GM12891 (cell line): ENCODE measurements around the gene TLCD2.

Experiments used
- DNase-seq: peaks from one replicate; pipeline ENCODE4 v3.0.0; 2011; ENCODE audit warnings: low spot score; ENCODE audit not compliant: insufficient read length
- FAIRE-seq: peaks from 2 replicates; lab custom pipeline; 2011; peaks lifted over from hg19 to GRCh38; lab: Jason Lieb, UNC
- PAX5 ChIP-seq: IDR thresholded peaks from 2 replicates; pipeline ENCODE4 v1.6.1; 2011; ENCODE audit warnings: low read length, moderate library complexity, mild to moderate bottlenecking; ENCODE audit not compliant: insufficient read depth, severe bottlenecking
- POLR2A ChIP-seq: IDR thresholded peaks from 2 replicates; pipeline ENCODE4 v1.6.1; 2011; ENCODE audit warnings: low read depth, low read length, control low read depth
- POLR2AphosphoS5 ChIP-seq: IDR thresholded peaks from 2 replicates; pipeline ENCODE4 v1.6.1; 2011; ENCODE audit warnings: low read depth, low read length, control low read depth
- POU2F2 ChIP-seq: IDR thresholded peaks from 2 replicates; pipeline ENCODE4 v1.6.1; 2011; ENCODE audit warnings: low read depth, mild to moderate bottlenecking, control low read depth, low read length, moderate library complexity
- SPI1 ChIP-seq: IDR thresholded peaks from 2 replicates; pipeline ENCODE4 v1.6.1; 2011; ENCODE audit warnings: low read depth, low read length, control low read depth
- TAF1 ChIP-seq: IDR thresholded peaks from 2 replicates; pipeline ENCODE4 v1.6.1; 2011; ENCODE audit warnings: low read depth, low read length, control low read depth

Gene TLCD2

DNA sequence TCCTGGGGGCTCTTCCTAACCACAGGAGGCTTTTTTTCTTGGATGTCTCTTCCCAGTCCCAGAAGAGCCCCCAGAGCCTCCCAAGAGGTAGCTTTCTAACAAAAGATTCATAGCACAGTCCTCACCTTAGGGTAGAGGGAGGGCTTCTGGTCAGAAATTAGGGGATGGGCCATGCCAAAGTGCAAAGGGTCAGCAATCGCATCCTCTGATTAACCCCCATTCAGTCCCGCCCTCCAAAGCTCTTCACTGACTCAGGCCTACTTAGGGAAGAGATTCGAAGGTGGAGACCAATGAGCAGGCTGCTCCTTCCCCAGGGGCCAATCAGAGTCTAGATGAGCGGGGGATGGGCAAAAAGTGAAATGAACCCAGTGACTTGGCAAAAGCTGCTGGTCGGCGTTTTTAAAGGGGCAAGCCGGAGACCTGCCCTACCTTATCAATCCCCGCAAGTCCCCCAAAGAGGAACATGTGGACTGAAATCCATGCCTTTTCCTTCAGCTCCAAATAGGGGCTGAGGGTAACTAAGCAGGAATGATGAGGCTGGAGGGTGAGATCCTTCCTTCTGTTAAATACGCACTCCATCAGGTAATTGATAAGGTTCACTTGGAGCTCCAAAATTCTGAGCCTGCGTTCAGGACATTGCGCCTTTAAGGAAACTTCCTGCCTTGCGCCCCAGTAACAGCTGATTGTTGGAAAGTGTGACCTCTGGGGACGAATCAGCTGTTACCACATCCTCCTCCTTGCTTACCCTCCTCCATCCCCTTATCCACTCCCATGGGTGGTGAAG is 6.9 kb upstream of the TLCD2 start:
- TF ChIP-seq POLR2AphosphoS5 (peak; percentile 75), PAX5 (no peak), POU2F2 (peak; percentile 37; the same call in 1 of the 2 replicates), TAF1 (peak; percentile 54), POLR2A (peak; percentile 85), SPI1 (0 out of 2 replicates have a peak, but pooled peaks have one; percentile 8)
- peak; percentile 85 for DNase-seq
- FAIRE-seq, result peak; percentile 96

DNA sequence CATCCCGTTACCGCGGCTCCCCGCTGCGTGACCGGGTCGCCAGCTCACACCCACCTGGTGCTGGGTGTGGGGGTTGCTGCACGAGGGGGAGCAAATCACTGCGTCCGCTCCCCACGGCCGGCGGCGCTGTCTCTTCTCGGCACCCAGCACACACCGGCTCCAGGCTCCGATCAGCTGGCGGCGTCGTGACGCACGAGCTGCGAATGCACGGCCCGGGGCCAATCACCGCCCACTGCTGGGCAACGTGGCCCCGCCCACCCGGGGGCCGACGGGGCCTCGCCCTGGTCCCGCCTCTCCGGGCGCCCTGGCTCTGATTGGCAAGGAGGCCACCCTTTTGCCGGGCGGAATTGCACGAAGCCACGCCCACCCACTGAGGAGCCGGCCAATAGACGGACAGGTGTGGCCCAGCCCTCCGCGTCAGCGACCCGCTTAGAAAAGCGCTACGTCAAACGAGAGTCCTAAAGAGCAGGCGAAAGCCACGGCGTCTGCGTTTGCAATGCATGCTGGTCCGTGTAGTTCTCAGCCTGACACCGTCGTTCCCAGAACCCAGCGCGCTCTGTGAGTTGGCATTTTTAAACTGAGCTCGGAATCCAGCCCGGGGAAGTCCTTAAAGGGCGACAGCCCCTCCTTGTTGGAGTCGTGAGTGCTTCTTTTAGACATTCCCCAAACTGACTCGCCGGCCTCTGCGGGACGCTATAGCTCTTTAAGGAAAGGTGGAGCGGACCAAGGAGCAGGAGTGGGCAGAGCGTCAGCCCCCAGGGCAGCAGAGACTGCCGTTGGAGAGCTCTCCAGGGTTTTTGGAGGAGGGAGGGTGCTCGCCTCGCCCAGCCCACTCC is 6.1 kb upstream of the TLCD2 start:
- TF ChIP-seq TAF1 (peak; percentile 94), POLR2A (peak; percentile 94), POU2F2 (peak; percentile 72), POLR2AphosphoS5 (peak; percentile 97), SPI1 (no peak), PAX5 (peak; percentile 5)
- DNase-seq (peak; percentile 100), FAIRE-seq (peak; percentile 99)

DNA sequence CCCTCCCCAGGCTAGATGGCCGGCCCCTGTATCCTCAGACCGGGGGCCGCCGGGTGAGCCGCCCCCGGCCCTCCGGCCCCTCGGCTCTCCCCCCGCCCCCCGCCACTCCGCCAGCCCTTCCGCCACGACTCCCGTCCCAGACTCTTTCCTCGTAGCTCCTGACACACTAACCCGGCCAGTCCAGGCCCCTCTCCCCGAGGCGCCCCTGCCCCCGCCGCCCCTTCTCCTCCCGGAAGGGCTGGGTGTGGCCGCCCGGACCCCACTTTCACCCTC is 5.6 kb upstream of the TLCD2 start:
- FAIRE-seq (no peak), DNase-seq (no peak)
- TF ChIP-seq POLR2A, result no peak
- no peak for TF ChIP-seq POLR2AphosphoS5

DNA sequence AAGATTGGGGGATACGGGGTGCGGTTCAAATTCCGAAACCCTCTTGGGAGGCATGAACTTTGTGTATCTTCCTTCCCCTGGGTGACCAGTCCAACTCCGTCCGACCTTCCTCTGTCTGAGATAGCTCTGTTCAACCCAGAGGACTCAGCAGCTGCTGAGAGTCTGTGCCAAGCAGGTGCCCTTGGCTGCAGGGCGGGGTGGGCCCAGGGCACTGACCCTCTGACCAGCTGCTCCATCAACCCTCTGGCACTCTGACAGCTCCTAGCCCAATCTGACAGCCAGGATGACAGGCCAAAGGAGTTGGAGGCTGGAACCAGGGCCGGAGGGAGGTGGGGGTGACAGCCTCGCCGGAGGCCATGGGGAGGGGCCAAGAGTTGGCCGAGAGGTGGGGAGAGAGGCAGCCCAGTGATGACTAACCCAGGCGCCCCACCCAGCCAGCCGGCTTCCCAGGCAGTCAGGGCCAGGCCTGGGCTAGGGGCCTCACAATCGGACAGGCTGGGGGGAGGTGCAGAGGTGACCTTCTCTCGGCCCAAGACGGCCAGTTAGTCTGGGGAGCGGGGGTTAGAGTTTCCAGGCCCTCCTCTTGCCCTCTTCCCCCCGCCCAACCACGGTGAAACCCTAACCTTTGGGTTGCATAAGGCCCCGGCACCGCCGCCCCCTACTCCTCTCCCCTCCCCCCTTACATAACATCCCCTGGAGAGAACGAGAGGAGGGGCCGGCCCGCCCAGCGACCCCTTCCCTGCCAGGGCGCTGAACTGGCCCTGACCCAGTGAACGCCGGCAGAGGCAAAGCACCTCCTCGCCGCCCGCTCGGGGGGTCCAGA is 5.0 kb upstream of the TLCD2 start:
- FAIRE-seq (no peak), DNase-seq (no peak)
- no peak for TF ChIP-seq SPI1
- TF ChIP-seq POLR2A, result no peak
- no peak for TF ChIP-seq POLR2AphosphoS5
- TF ChIP-seq PAX5, result no peak
- no peak for TF ChIP-seq POU2F2
- TF ChIP-seq TAF1, result no peak

GRCh38 chr17:1714427-1714979 is 4.3 kb upstream of the TLCD2 start:
- FAIRE-seq (no peak), DNase-seq (no peak)
- TF ChIP-seq PAX5, result no peak
- no peak for TF ChIP-seq SPI1
- no peak for TF ChIP-seq POLR2AphosphoS5
- TF ChIP-seq POLR2A, result no peak
- TF ChIP-seq TAF1, result no peak
- TF ChIP-seq POU2F2, result no peak

DNA sequence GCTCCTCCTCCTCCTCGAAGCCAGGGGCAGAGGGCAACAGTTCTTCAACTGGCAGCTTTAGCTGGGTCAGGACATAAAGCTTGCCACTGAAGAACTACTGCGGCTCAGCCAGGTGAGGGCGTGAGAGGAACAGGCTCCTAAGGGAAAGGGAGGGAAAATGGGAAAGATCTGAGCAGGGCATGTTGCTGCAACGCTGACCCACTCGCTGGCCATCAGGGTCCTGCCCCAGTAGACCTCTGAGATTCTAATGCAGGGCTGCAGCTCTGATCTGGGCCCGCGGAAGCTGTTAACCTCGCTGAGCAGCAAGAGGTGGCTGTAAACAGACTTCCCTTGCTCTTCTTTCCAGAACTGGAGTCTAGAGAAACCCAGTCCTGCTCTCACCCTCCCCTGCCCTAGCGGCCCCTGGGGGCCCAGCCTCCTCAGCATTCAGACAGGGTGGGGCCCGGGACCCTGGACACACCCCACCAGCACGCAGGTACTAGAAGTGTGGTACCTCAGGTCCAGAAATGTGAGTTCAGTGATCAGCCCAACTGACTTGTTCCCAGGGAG is 3.8 kb upstream of the TLCD2 start:
- FAIRE-seq (no peak), DNase-seq (no peak)
- no peak for TF ChIP-seq POLR2AphosphoS5

GRCh38 chr17:1713160-1713877 is 3.1 kb upstream of the TLCD2 start:
- FAIRE-seq (no peak), DNase-seq (no peak)
- TF ChIP-seq POLR2A (no peak), SPI1 (no peak), TAF1 (no peak), POU2F2 (no peak)

- no peak for FAIRE-seq
- TF ChIP-seq TAF1 (no peak), POLR2A (no peak), POU2F2 (no peak), PAX5 (no peak), POLR2AphosphoS5 (no peak), SPI1 (no peak)
Measured at GRCh38 chr17:1712271-1712670, 2.1 kb upstream of the TLCD2 start.

DNA sequence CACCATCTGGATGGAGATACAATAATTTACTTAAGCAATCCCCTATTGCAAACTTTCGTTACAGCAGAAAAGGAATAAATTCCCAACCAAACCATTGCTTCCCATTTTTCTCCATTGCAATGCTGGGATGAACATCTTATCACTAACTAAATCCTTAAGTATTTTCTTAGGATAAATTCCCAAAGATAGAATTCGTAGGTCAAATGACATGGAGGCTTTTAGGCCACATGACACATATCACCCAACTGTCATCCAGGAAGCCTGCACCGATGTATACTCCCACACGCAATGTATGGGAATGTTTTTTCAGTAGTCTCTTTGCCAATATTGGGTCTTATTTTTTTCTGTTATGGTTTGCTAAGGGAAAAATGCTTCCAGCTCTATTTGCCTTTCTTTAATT is 1.6 kb upstream of the TLCD2 start:
- FAIRE-seq (no peak), DNase-seq (no peak)
- TF ChIP-seq POLR2AphosphoS5 (no peak), PAX5 (no peak), TAF1 (no peak), SPI1 (no peak), POLR2A (no peak), POU2F2 (no peak)

More at GRCh38 chr17:1712271-1712670, 2.1 kb upstream of the TLCD2 start:
- no peak for DNase-seq
